GM18873 (cell line): ENCODE results near the gene VSIG10.
A peak's percentile ranks its signal among the peaks of the same experiment; 100 is the strongest.
"Not testable (repeated sequence)": the region's sequence is repeated elsewhere in the genome, so short reads cannot be mapped to it uniquely, and the experiment has no call there.

Experiments used
- ATAC-seq: cut with Tn5 transposase; IDR thresholded peaks from one replicate; pipeline ENCODE4 v1.9.1; 2021; ENCODE audit warnings: mild to moderate bottlenecking, moderate library complexity, moderate number of reproducible peaks; ENCODE audit not compliant: unreplicated experiment, low FRiP score

VSIG10 gene

GRCh38 chr12:118103601-118104382, at the start of gene VSIG10:
Gene VSIG10, minus strand, starts transcription at chr12:118104011. Its CDS starts 340 bp downstream, at chr12:118103671.
- no peak for ATAC-seq

GRCh38 chr12:118151755-118152154, 47.9 kb upstream of the VSIG10 start:
- ATAC-seq: no peak

- ATAC-seq: no peak
Observed at GRCh38 chr12:118150625-118151024, 46.8 kb upstream of the VSIG10 start.

GRCh38 chr12:118148287-118148686, 44.5 kb upstream of the VSIG10 start:
- ATAC-seq: no peak

- ATAC-seq: no peak
Observed at GRCh38 chr12:118145798-118146156, 42.0 kb upstream of the VSIG10 start.

GRCh38 chr12:118145113-118145797, 41.4 kb upstream of the VSIG10 start:
- no peak for ATAC-seq

- no peak for ATAC-seq
Observed at GRCh38 chr12:118144499-118144898, 40.7 kb upstream of the VSIG10 start.

GRCh38 chr12:118140825-118141224, 37.0 kb upstream of the VSIG10 start:
- ATAC-seq: no peak

- no peak for ATAC-seq
Observed at GRCh38 chr12:118137148-118137678, 33.4 kb upstream of the VSIG10 start.

GRCh38 chr12:118136559-118137003, 32.8 kb upstream of the VSIG10 start:
- peak; percentile 24 for ATAC-seq

- peak; percentile 92 for ATAC-seq
Observed at GRCh38 chr12:118135788-118136558, 32.2 kb upstream of the VSIG10 start, which contains the start of gene PEBP1. Gene PEBP1, plus strand, starts transcription at chr12:118136124. Its CDS starts 86 bp downstream, at chr12:118136210.

GRCh38 chr12:118129436-118129835, 25.6 kb upstream of the VSIG10 start:
- ATAC-seq: not testable (repeated sequence)

- no peak for ATAC-seq
Observed at GRCh38 chr12:118127867-118128266, 24.1 kb upstream of the VSIG10 start.

- no peak for ATAC-seq
Observed at GRCh38 chr12:118126119-118126757, 22.4 kb upstream of the VSIG10 start.

GRCh38 chr12:118125743-118126118, 21.9 kb upstream of the VSIG10 start:
- ATAC-seq: no peak

- no peak for ATAC-seq
Observed at GRCh38 chr12:118124333-118124874, 20.6 kb upstream of the VSIG10 start.

- ATAC-seq: no peak
Observed at GRCh38 chr12:118122264-118122663, 18.5 kb upstream of the VSIG10 start.

- no peak for ATAC-seq
Observed at GRCh38 chr12:118120579-118121363, 17.0 kb upstream of the VSIG10 start.

GRCh38 chr12:118119449-118119879, 15.7 kb upstream of the VSIG10 start:
- ATAC-seq: no peak
